Upper lobe of left lung (tissue), 4 donors: ENCODE data around the gene SDCCAG8.

Experiments used
- CTCF ChIP-seq, 6 experiments: fragments of 450-650 bp in 4 of 6; fragments of 200-600 bp in 2 of 6; sonication (generic) in 2 of 6; IDR thresholded peaks; one replicate each; pipeline ENCODE4 v1.5.1; 2016 to 2019; ENCODE audit warnings: antibody characterized with exemption in 6 of 6
- EP300 ChIP-seq, 4 donors: sonication (generic); formaldehyde crosslinking; IDR thresholded peaks; one replicate each; pipeline ENCODE4 v1.5.1; 2017; ENCODE audit warnings: antibody characterized with exemption in 4 of 4, control low read depth in 2 of 4
- POLR2A ChIP-seq, 4 donors: fragments of 450-650 bp; IDR thresholded peaks; one replicate each; pipeline ENCODE4 v1.5.1; 2016 to 2017; ENCODE audit warnings: antibody characterized with exemption in 4 of 4, mild to moderate bottlenecking in 2 of 4
- POLR2AphosphoS5 ChIP-seq, 2 donors: sonication (generic); formaldehyde crosslinking; IDR thresholded peaks; one replicate each; pipeline ENCODE4 v1.5.1; 2017; ENCODE audit warnings: antibody characterized with exemption in 2 of 2

- TF ChIP-seq CTCF (IDR thresholded peaks at IDR 0.05) (no peak), EP300 (IDR thresholded peaks at IDR 0.05) (no peak), POLR2AphosphoS5 (IDR thresholded peaks at IDR 0.05) (no peak), POLR2A (IDR thresholded peaks at IDR 0.05) (no peak)
Measured at GRCh38 chr1:243475966-243476365, 220.1 kb downstream of the SDCCAG8 start.
